HG03378 (cell line): Measurements from ENCODE around the gene COMMD4.
"Not testable (repeated sequence)": the region's sequence is repeated elsewhere in the genome, so short reads cannot be mapped to it uniquely, and the experiment has no call there.

Source experiments
- ATAC-seq: cut with Tn5 transposase; IDR thresholded peaks from one replicate; pipeline ENCODE4 v1.9.1; 2021; ENCODE audit warnings: mild to moderate bottlenecking, moderate library complexity; ENCODE audit not compliant: unreplicated experiment

COMMD4 gene

DNA sequence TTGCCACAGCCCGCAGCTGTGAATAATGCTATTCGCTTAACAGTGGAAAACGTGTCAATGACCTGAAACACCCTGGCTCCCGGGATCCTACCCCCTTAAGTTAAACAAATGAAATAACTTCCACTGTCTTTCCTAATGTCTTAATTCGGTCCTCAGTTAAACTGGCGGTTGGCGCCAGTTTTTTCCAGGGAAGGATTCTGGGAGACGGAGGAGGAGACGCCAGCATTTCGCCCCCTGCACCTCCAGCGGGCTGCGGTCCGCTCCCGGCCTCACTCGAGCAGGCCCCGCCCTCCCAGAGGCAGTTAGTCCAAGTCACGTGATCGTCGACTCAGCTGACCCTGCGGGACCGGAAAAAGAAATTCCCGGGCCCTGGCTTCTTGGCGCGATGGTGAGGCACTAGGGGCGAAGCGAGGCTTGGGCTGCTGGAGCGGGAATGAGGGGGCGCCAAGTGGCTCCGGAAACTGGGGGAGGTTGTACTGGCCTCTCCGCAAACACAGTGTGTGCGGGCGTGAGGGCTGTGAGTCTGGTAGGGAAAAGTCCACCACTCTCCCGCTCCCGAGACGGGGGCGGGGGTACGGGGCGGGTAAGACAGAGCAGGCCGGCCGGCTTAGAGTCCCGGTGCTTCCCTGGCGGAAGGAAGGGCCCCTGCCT, at the start of gene COMMD4:
Gene COMMD4 (plus strand): TSS at position 359 of the 651 bp plus-strand sequence. CDS start 27 bp downstream, at position 386.
- no peak for ATAC-seq

DNA sequence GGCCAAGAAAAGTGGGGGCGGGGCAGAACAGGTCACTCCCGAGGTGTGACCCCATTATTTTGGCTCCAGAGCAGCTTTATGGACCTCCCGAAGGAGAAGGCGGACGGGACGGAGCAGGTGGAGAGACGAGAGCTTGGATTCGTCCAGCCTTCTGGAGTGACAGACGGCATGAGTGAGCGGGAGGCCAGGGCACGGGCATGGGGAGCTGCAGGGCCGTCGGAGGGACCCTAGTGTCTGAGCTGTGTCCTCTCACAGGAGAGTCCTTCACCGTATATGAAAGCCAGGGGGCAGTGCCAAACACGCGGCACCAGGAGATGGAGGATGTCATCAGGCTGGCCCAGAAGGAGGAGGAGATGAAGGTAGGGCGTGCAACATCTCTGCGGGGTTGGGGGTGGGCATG, 42.2 kb upstream of the COMMD4 start:
- not testable (repeated sequence) for ATAC-seq

DNA sequence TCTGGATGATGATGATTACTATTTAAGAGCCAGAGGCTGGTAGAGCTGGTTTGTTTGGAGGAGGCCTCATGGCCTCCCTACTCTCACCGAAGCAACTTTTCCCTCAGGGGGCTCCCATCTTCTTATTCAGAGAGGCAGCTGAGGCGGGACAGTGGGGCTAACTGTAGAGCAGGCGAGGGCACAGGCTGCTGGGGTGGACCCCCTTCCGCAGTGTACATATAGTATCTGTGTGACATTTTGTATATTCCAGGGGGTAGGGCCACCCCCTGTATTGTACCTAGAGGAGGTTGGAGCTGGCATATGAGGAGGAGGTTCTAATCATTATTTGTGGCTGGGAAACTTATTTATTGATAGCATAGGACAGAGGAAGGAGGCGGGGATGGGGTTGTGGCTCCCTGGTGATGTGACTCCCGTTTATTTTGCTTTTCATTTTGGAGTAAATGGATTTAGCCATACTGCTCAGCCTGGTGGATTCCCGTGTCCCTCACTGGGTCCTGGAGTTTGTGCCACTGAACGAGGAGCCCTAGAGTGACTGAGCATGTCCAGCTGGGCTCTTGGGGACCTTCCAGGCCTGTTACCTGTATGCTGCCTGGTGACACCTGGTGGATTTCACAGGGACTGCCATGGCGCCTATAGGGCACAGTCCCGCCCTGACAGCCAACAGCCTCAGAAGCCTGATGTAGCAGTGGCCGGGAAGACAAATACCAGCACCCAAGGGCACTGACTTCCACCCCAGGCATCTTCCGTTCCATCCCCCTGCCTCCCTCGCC, 37.1 kb upstream of the COMMD4 start:
- ATAC-seq = not testable (repeated sequence)

DNA sequence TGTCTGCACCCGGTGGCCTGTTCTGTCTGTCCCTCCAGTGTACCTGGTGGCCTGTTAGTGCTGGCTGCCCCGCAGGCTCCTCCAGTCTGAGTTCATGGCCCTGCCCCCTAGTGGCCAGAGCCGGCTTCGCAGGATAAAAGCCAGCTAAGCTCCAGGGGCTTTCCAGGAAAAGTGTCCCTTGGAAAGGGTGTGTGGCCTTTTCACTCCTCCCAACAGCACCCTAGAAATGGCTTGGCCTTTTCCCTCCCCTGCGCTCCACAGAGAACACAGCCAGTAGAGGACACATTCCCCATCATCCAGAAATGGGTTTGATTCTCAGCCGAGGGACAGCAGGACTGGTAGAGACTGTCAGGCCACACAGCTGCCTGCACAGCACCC, 36.6 kb upstream of the COMMD4 start:
- ATAC-seq = not testable (repeated sequence)

DNA sequence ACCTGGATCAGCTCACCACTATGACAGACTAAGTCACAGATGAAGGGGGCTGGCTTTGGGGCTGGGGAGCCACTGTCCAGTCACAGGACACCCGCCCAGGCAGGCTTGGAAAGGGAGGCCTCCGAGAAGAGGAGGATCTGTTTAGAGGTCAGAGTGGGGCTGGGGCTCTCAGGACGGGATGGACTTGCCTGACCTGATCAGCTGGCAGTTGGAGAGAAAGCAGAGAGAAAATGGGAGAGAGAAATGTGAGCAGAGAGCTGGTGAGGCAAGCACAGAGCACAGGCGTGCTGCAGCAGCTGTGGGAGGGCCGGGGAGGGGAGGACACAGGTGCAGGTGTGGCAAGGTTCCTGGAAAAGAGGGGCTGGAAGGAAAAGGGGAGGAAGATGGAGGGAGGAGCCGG, 35.8 kb upstream of the COMMD4 start:
- not testable (repeated sequence) for ATAC-seq

DNA sequence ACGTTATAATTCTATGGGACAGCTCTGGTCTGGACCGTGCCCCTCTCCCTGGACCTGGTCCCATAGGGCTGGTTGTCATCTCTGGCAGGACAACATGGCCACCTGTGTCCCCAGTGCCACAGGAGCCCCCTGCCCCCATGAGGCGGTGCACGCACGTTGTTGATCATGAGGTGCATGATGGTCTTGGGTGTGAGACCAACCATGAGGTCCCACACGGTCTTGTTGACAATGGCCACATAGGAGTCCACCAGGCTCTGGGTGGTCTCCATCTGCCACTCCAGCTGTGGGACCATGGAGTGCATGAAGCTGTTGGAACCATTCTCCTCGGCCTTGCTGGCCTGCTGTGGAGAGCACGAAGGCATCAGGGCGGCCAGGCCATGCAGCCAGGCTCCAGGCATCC, 33.5 kb upstream of the COMMD4 start:
- no peak for ATAC-seq

DNA sequence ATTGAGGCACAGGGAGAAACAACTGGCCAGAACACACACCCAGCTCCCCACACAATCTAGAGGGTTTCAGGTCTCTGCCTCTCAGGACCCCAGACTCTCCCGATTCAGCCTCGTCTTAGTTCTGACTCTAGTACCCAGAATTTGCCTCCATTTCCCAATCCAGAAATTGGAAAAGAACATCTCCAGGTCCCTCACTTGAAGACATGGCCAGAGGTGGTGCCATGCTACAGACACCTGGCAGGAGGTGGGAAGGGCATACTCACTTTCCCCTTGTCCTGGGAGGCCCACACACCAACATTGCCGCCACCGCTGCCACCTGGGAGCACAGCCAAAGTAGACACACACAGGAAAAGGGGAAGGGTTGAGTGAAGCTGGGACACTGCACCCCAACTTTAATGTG, 33.1 kb upstream of the COMMD4 start:
- ATAC-seq = not testable (repeated sequence)

DNA sequence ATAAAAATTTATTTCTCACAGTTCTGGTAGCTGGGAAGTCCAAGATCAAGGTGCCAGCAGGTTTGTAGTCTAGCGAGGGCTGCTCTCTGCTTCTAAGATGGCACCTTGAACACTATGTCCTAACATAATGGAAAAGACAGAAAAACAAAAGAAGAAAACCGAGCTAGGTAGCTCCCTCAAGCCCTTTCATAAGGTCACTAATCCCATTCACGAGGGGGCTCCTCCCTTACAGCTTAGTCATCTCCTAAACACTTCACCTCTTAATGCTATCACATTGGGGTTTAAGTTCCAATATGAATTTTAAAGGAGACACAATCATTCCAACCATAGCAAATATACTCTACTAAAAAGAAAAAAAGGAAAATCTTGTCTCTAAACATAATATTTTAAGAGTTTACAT, 29.7 kb upstream of the COMMD4 start:
- ATAC-seq = no peak

DNA sequence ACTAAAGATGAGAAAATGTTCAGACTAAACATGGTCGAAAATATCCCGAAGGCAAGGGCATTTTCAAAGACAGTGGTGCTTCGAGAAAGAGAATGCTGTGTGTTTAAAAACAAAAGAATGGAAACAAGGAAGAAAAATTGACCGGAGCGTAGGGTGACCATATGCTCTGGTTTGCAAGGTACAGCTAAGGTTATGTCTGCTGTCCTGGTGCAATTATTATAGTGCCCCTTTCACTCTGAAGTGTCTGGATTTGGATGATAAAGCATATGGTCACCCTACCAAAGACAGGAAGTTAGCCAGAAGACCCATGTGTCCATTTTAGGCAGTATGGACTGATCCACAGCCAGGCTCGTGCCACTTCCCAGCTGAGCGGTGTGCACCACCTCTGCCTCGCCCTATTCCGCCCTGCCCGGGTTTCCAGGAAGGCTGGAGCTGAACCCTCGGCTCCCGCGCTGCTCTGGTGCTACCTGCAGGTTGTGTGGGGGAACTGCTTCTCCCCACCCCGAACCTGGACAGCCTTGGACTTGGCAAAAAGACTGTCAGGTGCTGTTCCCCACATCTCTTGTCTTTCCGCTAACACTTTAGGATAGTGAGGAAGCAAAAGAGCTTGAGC, 28.0 kb upstream of the COMMD4 start:
- no peak for ATAC-seq

DNA sequence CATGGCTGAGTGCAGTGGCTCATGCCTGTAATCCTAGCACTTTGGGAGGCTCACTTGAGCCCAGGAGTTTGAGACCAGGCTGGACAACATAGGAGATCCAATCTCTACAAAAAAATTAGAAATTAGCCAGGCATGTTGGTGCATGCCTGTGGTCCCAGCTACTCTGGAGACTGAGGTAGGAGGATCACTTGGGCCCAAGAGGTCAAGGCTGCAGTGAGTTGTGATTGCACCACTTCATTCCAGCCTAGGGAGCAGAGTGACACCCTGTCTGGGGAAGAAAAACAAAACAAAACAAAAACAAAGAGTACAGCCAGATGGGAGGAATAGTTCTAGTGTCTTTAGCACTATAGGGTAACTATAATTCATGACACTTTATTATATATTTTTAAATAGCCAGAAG, 26.2 kb upstream of the COMMD4 start:
- ATAC-seq = no peak

DNA sequence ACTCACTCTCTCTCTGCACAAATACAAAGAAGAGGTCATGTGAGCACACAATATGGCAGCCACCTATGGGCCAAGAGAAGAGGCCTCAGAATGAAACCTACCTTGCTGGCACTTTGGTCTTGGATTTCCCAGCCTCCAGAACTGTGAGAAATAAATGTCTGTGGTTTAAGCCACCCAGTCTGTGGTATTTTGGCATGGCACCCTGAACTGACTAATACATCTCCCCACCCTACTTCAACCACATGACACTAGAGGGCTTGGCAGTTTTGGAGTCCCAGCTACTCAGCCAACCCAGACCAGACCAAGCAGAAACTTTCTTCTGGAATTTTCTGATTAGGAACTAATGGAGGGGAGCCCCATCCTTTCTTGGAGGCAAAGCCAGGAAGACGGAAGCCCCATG, 23.3 kb upstream of the COMMD4 start:
- ATAC-seq = not testable (repeated sequence)

DNA sequence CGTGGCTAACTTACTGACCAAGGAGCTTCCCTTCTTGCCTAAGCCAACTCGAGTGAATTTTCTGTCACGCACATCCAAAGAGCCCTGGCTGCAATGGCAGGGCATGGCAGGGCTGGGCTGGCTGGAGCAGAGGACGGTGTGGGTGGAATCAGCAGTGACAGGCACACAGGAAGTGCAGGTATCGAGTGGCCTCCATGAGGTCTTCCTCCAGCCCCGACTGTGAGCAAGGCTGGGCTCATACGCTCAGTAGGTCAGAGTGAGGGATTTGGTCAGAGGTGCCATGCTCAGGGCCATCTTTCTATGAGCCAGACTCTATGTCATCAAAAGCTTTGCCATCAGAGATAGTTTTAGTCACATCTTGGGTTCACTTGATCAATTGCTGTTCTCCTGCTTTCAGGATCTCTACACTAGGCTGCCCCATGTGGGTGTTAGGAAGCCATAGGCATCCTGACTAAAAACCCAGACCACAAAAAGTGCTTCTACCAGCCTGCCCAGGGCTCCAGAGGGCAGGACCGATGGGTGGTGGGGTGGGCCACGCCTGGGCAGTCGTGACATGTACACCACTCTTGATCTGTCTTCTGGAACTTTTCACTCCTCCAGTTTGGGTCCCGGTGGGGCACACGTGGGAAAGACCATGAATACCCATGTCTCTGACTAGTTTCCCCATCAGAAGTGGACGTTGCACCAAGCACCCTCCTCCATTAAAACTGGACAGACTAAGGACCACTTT, 22.6 kb upstream of the COMMD4 start:
- ATAC-seq = no peak

DNA sequence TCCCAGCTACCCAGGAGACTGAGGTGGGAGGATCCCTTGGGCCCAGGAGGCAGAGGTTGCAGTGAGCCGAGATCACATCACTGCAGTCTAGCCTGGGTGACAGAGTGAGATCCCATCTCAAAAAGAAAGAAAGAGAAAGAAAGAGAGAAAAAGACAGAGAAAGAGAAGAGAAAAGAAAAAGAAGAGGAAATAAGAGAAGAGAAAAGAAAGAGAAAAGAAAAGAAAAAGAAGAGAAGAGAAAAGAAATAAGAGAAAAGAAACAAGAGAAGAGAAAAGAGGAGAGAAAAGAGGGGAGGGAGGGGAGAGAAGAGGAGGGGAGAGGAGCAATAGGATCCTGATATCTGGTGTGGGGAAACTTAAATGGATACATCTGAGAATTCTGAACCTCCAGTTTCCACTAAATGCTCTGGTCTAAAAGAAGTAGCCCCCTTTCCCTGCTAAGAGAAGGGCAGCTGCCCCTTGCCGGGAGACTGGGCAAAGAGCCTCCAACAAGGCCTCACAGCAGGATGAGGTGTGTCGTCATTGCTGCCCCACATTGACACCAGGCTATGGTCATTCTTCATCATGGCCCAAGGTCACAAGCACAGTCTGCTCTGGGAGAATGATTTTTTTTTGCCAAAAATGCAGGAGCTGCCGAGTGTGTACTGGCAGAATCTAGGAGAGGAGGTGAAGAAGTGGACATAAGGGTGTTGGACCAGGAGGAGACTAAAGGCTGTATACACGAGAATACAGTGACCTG, 21.1 kb upstream of the COMMD4 start:
- no peak for ATAC-seq

DNA sequence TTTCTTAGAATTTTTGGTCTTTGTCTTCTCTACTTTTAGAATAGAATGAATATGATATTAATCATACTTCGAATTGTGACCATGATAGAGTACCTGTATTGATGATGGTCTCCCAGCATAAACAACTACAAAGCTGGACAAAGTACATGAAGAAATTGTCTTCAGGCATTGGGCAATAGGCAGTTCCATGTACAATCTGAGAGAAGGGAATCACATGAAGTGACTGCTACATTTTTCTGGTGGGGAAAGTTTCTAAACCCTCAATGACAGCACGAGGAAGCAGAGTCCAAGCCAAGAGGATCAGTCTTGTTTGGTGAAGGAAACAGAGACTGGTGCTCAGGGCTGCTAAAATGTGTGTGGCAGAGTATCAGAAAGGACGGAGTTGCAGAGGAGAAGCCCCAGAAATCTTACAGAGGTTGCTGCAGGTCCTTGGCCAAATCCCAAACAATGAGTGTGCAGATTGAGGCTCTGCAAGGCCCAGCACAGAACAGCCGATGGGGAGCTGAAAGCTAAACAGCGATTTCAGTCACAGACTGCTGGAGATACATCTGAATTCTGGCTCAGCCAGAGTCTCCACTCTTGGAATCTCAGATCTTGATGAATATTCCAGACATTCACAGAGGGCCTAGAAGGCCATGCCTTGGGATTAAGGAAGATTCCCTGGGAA, 16.5 kb upstream of the COMMD4 start:
- not testable (repeated sequence) for ATAC-seq

DNA sequence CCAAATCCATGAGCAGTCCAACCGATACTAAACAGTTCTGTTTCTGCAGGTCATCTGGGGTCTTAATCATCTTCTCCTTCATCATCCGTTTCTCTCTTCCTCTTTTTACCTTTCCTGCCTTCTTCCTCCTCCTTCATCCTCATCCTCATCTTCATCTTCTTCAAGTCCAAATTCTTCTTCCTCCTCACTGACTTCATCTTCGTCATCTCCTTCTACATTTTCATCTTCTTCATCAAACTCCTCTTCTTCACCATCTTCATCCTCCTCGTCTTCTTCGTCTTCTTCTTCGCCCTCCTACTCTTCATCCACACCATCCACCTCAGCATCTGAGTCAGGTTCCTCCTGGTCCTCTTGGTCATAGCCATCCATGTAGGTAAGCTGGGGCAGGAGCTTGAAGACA, 14.2 kb upstream of the COMMD4 start:
- ATAC-seq = no peak

DNA sequence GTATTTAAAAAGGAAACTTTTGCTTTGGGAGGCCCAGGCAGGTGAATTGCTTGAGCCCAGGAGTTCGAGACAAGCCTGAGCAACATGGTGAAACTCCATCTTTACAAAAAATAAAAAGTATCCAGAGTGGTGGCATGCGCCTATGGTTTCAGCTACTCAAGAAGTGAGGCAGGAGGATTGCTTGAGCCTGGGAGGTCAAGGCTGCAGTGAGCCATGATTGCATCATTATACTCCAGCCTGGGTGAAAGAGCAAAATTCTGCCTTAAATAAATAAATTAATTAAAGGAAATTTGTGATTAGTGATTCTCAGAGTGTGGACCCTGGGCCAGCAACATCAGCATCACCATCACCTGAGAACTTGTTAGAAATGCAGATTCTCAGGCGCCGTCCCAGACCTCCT, 9.9 kb upstream of the COMMD4 start:
- no peak for ATAC-seq

DNA sequence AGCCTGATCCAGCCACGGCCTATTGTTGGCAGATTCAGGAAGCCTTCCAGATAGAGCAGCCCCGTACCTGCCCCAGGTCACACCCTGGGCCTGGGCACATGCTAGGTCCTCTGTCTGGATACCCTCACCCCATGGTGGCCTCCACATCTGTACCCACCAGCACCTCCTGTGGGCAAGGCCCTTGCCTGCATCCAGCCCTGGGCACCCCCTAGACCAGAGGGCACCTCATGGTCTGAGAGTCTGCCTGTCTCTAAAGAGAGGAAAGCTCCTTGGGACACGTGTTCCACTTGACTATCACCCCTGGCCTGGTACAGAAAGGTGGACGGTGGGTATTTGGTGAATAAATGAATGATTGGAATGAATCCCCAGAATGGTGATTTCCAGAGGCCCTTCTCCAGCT, 8.9 kb upstream of the COMMD4 start:
- ATAC-seq = no peak

DNA sequence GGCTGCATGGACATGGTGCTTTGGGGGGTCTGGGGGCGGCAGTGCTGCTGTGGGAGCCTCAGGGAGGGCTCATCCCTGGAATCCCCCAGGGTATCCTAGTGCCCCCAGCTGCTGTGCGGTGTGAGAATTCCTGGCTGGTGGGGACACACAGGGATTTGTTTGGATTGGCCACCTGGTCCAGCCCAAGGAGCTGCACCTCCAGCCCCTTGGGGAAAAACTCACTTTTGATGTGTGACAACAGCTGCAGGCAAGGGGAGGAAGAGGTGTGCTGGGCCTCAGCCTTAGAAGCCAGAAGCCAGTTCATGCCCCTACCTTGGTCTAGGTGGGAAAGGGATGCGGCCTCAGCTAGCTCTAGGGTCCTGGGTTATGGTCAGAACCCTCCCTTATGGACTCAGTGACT, 8.4 kb upstream of the COMMD4 start:
- ATAC-seq = no peak

DNA sequence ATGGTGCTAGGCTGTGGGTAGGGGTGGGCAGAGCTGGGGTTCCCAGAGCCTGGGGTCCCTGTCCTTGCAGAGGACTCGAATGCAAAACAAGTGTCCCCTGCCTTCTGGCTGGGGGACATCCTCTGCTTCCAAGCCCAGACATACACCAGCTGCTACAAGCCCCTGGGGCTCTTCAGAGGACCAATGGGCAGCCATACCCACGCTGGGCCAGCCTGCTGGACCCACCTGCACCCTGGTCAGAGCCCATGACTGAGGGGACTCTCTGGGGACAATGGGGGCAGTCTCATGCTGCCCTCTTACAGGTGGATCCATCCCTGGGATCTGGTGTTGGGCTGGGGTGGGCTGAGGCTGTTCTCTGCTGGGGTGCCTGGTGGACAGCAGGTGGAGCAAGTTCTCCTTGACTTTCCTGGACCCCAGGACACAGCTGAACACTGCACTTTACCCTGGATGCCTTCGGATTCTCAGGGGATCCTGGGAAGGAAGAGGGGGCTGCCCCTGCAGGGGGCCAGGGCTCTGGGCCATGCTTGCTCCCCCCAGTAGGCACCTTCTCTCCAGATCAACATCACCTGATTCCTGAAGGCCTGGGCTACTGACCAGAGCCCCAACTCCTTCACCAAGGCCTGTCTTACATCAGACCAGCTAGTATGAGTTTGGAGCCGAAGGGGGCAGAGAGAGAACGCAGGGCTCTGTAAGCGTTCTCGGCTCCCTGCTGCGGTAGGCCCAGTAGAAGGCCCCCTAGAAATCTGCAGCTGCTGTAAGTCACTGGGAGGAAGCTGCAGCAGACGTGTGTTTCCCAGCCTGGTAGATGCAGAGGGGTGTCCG, 7.2 kb upstream of the COMMD4 start:
- ATAC-seq = no peak
